Mucosa of descending colon (tissue), 3 donors: ENCODE results near the gene C21orf58. TPM values are rescaled to one million over a fixed set of nuclear protein-coding genes. Genes with fewer than 3 reads are reported as not detected.

Experiments used
- ATAC-seq: fragments of 200-7000 bp; cut with Tn5 transposase; one replicate; pipeline ENCODE4 v1.9.1; 2020; ENCODE audit warnings: mild to moderate bottlenecking, moderate library complexity
- DNase-seq, 3 donors: peaks; one replicate each; pipeline ENCODE4 v3.0.0-alpha.2; 2020
- H3K36me3 ChIP-seq: fragments of 200-600 bp; one replicate; pipeline ENCODE4 v1.8.0; 2021; ENCODE audit warnings: low read depth, mild to moderate bottlenecking
- H3K4me1 ChIP-seq: fragments of 200-600 bp; one replicate; pipeline ENCODE4 v1.8.0; 2021; ENCODE audit warnings: low read depth, mild to moderate bottlenecking
- H3K4me3 ChIP-seq: fragments of 200-600 bp; one replicate; pipeline ENCODE4 v1.8.0; 2021; ENCODE audit warnings: mild to moderate bottlenecking
- H3K9me3 ChIP-seq: fragments of 200-600 bp; one replicate; pipeline ENCODE4 v1.8.0; 2021; ENCODE audit warnings: mild to moderate bottlenecking
- CTCF ChIP-seq: fragments of 200-600 bp; IDR thresholded peaks from one replicate; pipeline ENCODE4 v1.8.0; 2022; ENCODE audit warnings: antibody characterized with exemption, mild to moderate bottlenecking
- intact Hi-C, 2 donors: fragments of 100-400 bp; cut with DNase I in 1 of 2; cut with micrococcal nuclease in 1 of 2; formaldehyde crosslinking; loops; one replicate each; pipeline versions ENCODE4 v1.11.0 to v1.11.1; 2022; cut with DNase I, micrococcal nuclease
- total RNA-seq, 3 donors: library from RNA; stranded (reverse); fragmentation: NEBNext Ultra II Directional in 2 of 3; extraction: Animal tissue kit (Norgen Biotek cat#: 25700) in 2 of 3; gene quantifications; one replicate each; pipeline versions ENCODE4 v1.2.1 to v1.2.4, GENCODE V29; 2021 to 2023
- donor health status: DM: no; HTN: no; CAD: no; lungs with moderate emphysema.
- donor health status: DM: no; HTN: no; CAD: no.
- donor health status: DM: no; HTN: yes; CAD: no.

The C21orf58 gene
- total RNA-seq, 3 donors from 2014 or later: 5.5 to 11.9 (median 5.6) TPM

GRCh38 chr21:46352913-46353312, 29.2 kb upstream of the C21orf58 start:
- intact Hi-C loops: loop anchor here in 1 of 2 donors (10.0 kb wide), 1 partner anchor 62 kb away; no protein-coding TSS in a partner anchor

GRCh38 chr21:46352164-46352515, 28.5 kb upstream of the C21orf58 start:
- Histone ChIP-seq H3K36me3 (peaks cover 8% of the 10 kb centered on the region), H3K4me1 (no peaks in the 10 kb centered on the region), H3K4me3 (no peak overlapping the region), H3K9me3 (no peaks in the 10 kb centered on the region)
- DNase-seq: no peak
- ATAC-seq: no peak
- intact Hi-C loops: loop anchor here in 1 of 2 donors (10.0 kb wide), 1 partner anchor 63 kb away; no protein-coding TSS in a partner anchor
- no peak for TF ChIP-seq CTCF

More at GRCh38 chr21:46352913-46353312, 29.2 kb upstream of the C21orf58 start:
- DNase-seq (no peak), ATAC-seq (no peak)
- H3K9me3 ChIP-seq: no peaks in the 10 kb centered on the region
- no peaks in the 10 kb centered on the region for H3K4me1 ChIP-seq
- H3K4me3 ChIP-seq: no peak overlapping the region
- peaks cover 8% of the 10 kb centered on the region for H3K36me3 ChIP-seq
- TF ChIP-seq CTCF: no peak

- peaks cover 5% of the 10 kb centered on the region for H3K36me3 ChIP-seq
- H3K4me1 ChIP-seq: no peaks in the 10 kb centered on the region
- TF ChIP-seq CTCF: no peak
- H3K9me3 ChIP-seq: no peaks in the 10 kb centered on the region
- ATAC-seq: no peak
- intact Hi-C loops: loop anchor here in 1 of 2 donors (10.0 kb wide), 1 partner anchor 63 kb away; no protein-coding TSS in a partner anchor
- no peak for DNase-seq
- no peak overlapping the region for H3K4me3 ChIP-seq
These were observed 27.9 kb upstream of the C21orf58 start for GRCh38 chr21:46351476-46352163.

GRCh38 chr21:46350981-46351380, 27.3 kb upstream of the C21orf58 start:
- peaks cover 4% of the 10 kb centered on the region for H3K36me3 ChIP-seq
- TF ChIP-seq CTCF: no peak
- H3K9me3 ChIP-seq: no peaks in the 10 kb centered on the region
- no peaks in the 10 kb centered on the region for H3K4me1 ChIP-seq
- intact Hi-C loops: loop anchor here in 1 of 2 donors (10.0 kb wide), 1 partner anchor 64 kb away; no protein-coding TSS in a partner anchor
- no peak overlapping the region for H3K4me3 ChIP-seq
- ATAC-seq (no peak), DNase-seq (no peak)

GRCh38 chr21:46350571-46350970, 26.9 kb upstream of the C21orf58 start:
- TF ChIP-seq CTCF: no peak
- no peak for DNase-seq
- intact Hi-C loops: loop anchor here in 1 of 2 donors (10.0 kb wide), 1 partner anchor 64 kb away; no protein-coding TSS in a partner anchor
- Histone ChIP-seq H3K4me1 (no peaks in the 10 kb centered on the region), H3K9me3 (no peaks in the 10 kb centered on the region), H3K4me3 (no peak overlapping the region), H3K36me3 (peaks cover 4% of the 10 kb centered on the region)
- ATAC-seq: no peak
